GM10266 (cell line): ENCODE results near the gene PLD6.

Source experiments
- DNase-seq: peaks from one replicate; pipeline ENCODE4 v3.0.0; 2012; ENCODE audit errors: extremely low spot score
- TF ChIP-seq, protein P1 (sequence below): IDR thresholded peaks from 2 replicates; pipeline ENCODE4 v1.5.1; 2012; ENCODE audit warnings: mild to moderate bottlenecking, low read depth; ENCODE audit not compliant: control insufficient read depth, insufficient read depth; ENCODE audit errors: missing control alignments

The PLD6 gene

DNA sequence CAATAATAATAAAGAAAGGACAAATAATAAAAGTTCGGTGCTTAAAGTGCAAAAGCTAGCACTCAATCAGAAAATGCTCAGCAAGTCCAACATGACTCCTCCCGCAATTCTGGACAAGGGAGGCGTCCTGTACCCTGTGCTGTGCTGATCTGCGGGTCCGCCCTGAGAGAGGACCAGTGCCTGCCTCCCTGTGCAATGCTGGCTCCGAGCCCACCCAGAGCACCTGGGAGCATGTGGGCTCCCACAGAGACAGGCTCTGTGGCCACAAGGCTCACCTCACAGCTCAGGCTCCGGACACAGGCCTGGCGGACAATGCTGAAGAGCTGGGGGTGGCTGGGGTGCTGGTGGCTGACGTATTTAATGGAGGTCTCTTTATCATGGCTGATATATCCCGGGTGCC, 19.8 kb upstream of the PLD6 start:
- TF ChIP-seq, protein P1, sequence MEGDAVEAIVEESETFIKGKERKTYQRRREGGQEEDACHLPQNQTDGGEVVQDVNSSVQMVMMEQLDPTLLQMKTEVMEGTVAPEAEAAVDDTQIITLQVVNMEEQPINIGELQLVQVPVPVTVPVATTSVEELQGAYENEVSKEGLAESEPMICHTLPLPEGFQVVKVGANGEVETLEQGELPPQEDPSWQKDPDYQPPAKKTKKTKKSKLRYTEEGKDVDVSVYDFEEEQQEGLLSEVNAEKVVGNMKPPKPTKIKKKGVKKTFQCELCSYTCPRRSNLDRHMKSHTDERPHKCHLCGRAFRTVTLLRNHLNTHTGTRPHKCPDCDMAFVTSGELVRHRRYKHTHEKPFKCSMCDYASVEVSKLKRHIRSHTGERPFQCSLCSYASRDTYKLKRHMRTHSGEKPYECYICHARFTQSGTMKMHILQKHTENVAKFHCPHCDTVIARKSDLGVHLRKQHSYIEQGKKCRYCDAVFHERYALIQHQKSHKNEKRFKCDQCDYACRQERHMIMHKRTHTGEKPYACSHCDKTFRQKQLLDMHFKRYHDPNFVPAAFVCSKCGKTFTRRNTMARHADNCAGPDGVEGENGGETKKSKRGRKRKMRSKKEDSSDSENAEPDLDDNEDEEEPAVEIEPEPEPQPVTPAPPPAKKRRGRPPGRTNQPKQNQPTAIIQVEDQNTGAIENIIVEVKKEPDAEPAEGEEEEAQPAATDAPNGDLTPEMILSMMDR = no peak
- DNase-seq = no peak

DNA sequence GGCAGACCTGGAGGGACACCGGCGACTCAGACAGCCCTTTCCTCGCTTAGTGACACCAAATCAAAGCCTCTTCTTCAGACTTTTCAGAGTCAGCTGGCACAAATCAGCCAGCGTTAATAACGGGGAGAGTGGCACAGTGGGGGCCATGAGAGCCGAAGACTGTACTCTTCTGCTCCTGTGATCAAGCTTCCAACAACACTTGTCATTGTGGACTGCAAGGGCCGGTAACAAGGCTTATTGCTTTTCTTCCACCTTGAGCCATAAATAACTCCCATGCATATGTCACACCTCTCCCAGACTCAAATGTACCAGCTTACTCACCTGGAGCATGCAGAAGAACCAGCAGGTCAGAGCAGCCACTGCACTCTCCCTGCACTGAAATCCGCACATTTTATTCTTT, 18.0 kb upstream of the PLD6 start:
- no peak for DNase-seq
- TF ChIP-seq, protein P1 = no peak

DNA sequence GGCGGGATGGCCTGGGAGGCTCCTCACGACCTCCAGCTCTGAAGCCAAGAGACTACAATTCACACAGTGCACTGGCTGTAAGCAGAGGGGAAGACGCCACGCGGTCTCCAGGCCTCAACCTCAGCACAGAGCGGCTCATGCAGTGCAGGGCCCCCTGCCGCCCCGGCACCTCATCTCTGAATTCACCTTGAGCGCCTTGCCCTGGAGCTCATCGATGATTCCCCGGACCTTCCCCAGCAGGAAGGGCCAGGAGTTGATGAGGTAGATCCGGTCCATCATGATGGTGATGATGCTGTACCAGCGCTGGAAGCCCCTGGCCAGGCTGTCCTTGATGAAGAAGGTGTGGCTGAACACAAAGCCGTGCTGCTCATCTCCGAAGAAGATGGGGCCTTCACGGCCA, 17.6 kb upstream of the PLD6 start:
- TF ChIP-seq, protein P1 = no peak
- DNase-seq = no peak

DNA sequence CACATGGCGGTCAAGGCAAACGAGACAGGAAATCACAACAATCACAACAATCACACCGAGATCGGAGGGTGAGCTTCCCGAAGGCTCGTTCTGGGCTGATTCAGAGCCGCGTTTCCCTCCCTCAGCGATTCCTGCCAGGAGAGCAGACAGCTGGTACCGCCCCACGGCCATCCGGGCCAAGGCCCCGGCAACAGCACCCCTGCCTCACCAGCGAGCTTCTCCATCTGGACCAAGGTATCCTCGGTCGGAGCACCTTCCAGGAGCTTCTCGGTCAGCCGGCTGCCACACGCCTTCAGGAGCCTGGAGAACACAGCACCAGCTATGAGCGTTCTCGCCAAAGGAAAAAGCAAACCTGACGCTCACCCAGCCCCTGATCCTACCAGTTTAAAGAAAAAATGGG, 15.2 kb upstream of the PLD6 start:
- TF ChIP-seq, protein P1 = no peak
- DNase-seq = no peak

DNA sequence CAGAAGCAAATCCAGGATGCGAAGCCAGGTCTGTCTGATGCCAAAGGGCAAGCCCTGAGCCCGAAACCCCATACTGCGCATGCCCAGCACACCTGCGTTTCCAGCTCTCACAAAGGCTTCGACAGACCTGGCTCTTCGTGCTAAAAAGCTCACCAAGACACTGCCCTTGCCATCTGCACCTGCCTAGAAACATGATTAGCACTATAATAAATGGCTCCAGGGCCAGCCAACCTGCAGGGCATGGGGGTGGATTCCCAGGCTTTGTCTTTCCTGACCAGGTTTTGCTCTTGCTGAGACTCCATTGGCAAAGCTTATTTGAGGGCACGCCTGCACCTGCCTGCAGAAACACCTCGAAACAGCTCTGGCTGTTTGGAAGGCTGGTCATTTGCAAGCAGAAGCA, 14.4 kb upstream of the PLD6 start:
- no peak for DNase-seq
- TF ChIP-seq, protein P1 = no peak

DNA sequence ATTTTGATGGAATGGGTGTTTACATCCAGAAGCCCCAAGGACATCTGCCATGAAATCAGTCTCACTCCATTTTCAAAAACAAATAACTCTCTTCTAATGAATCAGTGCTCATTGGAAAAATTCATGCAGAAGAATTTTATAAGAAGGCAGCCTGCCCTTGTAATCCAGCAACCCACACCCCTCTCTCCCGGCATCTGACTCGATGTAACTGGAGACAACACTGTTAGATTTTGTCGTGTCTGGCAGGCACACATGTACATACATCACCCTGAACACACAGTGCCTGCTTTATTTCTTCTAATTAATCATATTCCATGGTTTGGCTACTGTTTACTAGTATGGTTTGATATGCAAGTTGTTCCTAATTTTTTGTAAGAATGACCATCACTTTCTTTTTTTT, 11.9 kb upstream of the PLD6 start:
- no peak for DNase-seq
- TF ChIP-seq, protein P1 = no peak

DNA sequence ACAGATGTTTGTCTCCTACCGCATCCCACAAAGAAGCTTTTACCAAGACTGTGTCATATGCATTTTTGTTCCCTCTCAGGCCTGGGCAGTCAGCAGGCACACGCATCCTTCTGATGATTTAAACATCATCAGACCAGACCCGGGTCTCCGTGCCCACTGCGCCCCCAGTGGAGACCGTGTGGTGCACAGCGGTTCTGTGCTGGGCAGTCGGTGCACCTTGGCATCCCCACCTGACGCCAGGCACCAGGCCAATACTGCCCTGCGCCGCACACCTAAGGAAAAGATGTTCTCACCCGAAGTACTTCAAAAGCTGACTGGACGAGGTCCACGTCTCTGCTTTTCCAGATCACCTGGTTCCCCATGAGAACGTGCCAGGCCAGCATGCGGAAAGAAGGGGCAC, 10.6 kb upstream of the PLD6 start:
- TF ChIP-seq, protein P1 = no peak
- DNase-seq = no peak

DNA sequence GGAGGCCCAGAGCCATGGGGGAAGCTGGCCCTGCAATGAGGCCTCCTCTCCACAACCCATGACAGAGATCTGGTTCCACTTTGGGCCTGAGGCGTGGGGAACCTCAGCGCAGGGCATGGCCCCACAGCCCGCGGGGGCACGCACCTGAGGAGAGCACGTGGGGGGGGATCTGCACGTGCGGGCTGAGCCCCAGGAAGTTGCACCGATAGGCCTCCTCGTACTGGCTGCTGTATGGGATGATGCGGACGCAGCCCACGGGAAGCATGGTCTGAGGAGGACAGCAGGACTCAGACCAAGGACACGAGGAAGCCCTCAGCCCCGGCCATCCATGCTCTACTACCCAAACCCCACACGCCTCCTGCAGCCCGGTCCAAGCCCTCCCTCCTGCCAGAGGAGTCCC, 10.1 kb upstream of the PLD6 start:
- DNase-seq = no peak
- TF ChIP-seq, protein P1 = no peak
